Large intestine (tissue), 3 donors: ENCODE measurements around the gene NTN1. TPM values are rescaled to one million over a fixed set of nuclear protein-coding genes. Genes with fewer than 3 reads are reported as not detected.

Experiments
- DNase-seq, 2 donors: peaks; one replicate each; pipeline versions ENCODE4 v3.0.0 to v3.0.0-alpha.2; 2013
- H3K27ac ChIP-seq: one replicate; pipeline ENCODE4 v1.5.1; 2013; ENCODE audit warnings: low read length
- H3K27me3 ChIP-seq: 2 replicates; pipeline ENCODE4 v1.6.1; 2013; ENCODE audit warnings: low read length; ENCODE audit not compliant: control insufficient read depth, insufficient read depth
- H3K36me3 ChIP-seq: 2 replicates; pipeline ENCODE4 v1.6.1; 2013; ENCODE audit warnings: low read length; ENCODE audit not compliant: control insufficient read depth, insufficient read depth
- H3K4me1 ChIP-seq: one replicate; pipeline ENCODE4 v1.6.1; 2013; ENCODE audit warnings: low read length; ENCODE audit not compliant: control insufficient read depth, insufficient read depth
- H3K4me3 ChIP-seq: one replicate; pipeline ENCODE4 v1.5.1; 2013; ENCODE audit warnings: low read length
- H3K9me3 ChIP-seq: one replicate; pipeline ENCODE4 v1.6.1; 2013; ENCODE audit warnings: mild to moderate bottlenecking, low read depth, low read length, moderate library complexity; ENCODE audit not compliant: control insufficient read depth
- WGBS: methylation state at CpG from one replicate; pipeline ENCODE4 v1.1.5; 2013; ENCODE audit warnings: low lambda C conversion rate; ENCODE audit not compliant: insufficient coverage; 5-methylcytosine and 5-hydroxymethylcytosine counted together
- polyA plus RNA-seq: library from polyadenylated mRNA; unstranded; fragments of 120-200 nt; gene quantifications from one replicate; pipeline ENCODE4 v1.2.1, GENCODE V29; 2013

The NTN1 gene
- polyA plus RNA-seq, 1 donor = 11.3 TPM

DNA sequence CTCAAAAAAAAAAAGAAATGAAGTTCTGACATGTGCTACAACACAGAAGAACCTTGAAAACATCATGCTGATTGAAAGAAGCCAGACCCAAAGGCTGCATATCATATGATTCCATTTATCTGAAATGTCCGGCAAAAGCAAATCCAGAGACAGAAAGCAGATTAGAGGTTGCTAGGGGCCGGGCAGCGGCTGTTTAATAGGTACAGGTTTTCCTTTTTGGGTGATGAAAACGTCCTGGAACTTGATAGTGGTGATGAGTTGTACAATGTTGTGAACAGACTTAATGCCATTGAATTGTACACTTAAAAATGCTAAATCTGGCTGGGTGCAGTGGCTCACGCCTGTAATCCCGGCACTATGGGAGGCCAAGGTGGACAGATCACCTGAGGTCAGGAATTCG, 166.5 kb downstream of the NTN1 start:
- Histone ChIP-seq H3K4me3 (no peak overlapping the region), H3K27me3 (no peaks in the 10 kb centered on the region), H3K27ac (no peak overlapping the region), H3K9me3 (peaks cover 4% of the 10 kb centered on the region), H3K4me1 (peaks cover 7% of the 10 kb centered on the region), H3K36me3 (no peaks in the 10 kb centered on the region)
- no peak for DNase-seq
- WGBS = no CpG with 5 or more reads among the region's 7 CpGs

DNA sequence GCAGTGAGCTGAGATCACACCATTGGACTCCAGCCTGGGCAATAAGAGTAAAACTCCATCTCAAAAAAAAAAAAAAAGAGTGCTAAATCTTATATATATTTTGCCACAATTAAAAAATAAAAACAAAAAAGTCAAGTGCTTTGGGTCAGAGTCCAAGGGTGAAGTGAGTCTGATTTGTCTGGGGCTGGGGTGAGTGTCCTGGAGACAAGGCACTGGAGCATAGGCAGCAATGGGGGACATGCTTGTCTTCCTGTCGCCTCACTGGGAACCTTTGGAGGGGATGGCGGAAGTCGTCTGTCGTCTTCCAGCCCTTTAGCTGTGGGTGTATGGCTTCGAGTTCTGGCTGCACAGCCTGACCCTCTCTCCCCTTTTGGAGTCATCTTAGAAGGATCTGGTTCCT, 167.1 kb downstream of the NTN1 start:
- WGBS = no CpG with 5 or more reads among the region's 5 CpGs
- no peak overlapping the region for H3K27ac ChIP-seq
- no peaks in the 10 kb centered on the region for H3K36me3 ChIP-seq
- H3K4me3 ChIP-seq = no peak overlapping the region
- DNase-seq = peak in 1 of 2 donors; percentile 56
- peaks cover 4% of the 10 kb centered on the region for H3K9me3 ChIP-seq
- H3K4me1 ChIP-seq = peaks cover 7% of the 10 kb centered on the region
- H3K27me3 ChIP-seq = no peaks in the 10 kb centered on the region

DNA sequence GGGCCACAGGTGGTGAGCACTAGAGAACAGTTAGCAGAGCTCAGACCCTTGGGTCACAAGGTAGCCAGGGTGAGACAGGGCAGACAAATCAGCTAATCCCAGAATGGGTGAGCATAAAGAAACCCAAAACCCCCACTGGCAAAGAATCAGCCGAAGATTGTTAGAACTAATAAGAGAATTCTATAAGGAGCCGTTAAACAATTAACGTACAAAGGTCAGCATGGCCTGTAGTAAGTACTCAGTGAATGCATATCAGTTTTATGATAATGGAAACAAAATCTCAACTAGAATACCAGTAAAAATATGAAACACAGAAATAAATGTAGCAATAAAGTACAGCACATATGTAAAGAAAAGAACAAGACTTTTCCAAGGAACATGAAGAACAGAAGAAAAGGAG, 168.6 kb downstream of the NTN1 start:
- Histone ChIP-seq H3K27ac (no peak overlapping the region), H3K4me1 (peaks cover 7% of the 10 kb centered on the region), H3K9me3 (peaks cover 4% of the 10 kb centered on the region), H3K27me3 (no peaks in the 10 kb centered on the region), H3K36me3 (no peaks in the 10 kb centered on the region), H3K4me3 (no peak overlapping the region)
- DNase-seq = peak; percentile 23 to 69
- WGBS = no CpG with 5 or more reads among the region's 3 CpGs

DNA sequence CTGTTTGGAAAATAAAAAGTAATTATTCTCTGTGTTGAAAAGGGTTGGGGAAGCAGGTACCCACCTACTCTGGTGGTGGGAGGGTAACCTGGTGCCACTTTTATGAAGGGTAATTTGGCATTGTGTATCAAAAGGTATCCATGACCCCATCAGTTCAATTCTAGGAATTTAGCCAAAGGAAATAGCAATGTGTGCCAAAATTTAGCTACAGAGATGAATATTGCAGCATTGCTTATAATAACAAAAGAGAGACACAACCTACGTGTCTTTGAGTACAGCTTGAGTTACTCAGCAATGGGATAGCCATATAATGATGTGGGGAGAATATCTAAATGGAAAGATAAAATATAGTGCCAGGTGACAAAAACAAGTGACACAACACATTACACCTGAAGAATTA, 170.7 kb downstream of the NTN1 start:
- H3K4me1 ChIP-seq = peaks cover 20% of the 10 kb centered on the region
- WGBS = no CpG with 5 or more reads among the region's 1 CpG
- H3K27me3 ChIP-seq = no peaks in the 10 kb centered on the region
- H3K9me3 ChIP-seq = no peaks in the 10 kb centered on the region
- DNase-seq = no peak
- no peak overlapping the region for H3K4me3 ChIP-seq
- no peak overlapping the region for H3K27ac ChIP-seq
- H3K36me3 ChIP-seq = no peaks in the 10 kb centered on the region

DNA sequence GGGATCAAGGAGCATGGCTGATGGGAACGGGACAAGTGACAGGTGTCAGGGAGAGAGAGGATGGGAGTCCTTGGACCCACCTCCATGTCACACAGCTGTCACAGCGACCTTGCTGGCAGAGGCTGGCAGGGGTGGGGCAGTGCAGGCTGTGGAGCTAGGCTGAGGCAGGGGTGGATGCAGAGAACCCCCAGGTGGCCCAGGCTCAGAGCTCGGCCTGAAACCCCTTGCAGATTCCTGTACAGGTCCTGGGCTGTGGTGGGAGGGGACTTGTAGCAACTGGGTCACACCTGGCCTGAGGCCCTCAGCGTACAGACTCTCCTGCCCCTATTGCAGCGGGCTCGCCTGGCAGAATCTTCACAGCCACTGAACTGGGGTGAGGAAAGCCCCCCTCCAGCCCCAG, 174.1 kb downstream of the NTN1 start:
- no peak for DNase-seq
- H3K27me3 ChIP-seq = no peaks in the 10 kb centered on the region
- no peaks in the 10 kb centered on the region for H3K9me3 ChIP-seq
- H3K36me3 ChIP-seq = no peaks in the 10 kb centered on the region
- H3K27ac ChIP-seq = no peak overlapping the region
- H3K4me1 ChIP-seq = peaks cover 16% of the 10 kb centered on the region
- H3K4me3 ChIP-seq = no peak overlapping the region
- no CpG with 5 or more reads among the region's 6 CpGs for WGBS

DNA sequence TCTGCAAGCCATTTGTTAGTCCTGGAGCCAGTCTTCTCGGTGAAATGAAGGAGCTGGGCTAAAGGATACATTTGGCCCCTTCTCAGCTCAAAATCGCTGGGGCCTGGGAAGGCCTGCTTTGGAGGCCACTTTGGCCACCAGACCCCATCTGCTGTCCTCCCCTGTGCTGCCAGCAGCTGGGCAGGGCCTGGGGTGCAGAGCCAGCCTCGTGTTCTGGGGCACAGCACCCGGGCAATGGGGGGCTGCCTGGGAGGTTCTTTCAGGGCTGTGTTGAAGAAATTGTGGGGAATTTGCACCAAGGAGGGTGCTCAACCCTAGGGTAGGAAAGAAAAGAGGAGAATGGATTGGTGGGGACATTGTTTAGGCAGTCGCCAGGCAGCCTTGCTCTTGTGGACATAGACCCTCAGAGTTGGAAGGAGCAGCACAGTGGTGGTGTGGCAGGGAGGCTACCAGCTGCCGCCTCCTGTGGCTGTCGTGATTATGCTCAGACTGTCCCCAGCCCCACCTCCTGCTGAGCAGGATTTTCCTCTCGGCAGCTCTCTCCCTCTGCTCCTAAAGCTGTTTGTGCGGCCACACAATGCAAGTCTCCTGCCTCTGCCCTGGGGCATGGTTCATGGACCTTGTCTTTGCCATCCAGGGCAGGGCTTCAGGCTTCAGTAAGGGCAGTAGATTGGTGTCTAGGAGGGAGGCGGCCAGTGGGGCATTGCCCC, 174.8 kb downstream of the NTN1 start:
- peaks cover 14% of the 10 kb centered on the region for H3K4me1 ChIP-seq
- peak; percentile 58 to 83 for DNase-seq
- H3K27me3 ChIP-seq = no peaks in the 10 kb centered on the region
- H3K27ac ChIP-seq = peak overlapping the region; percentile 36
- H3K9me3 ChIP-seq = no peaks in the 10 kb centered on the region
- H3K4me3 ChIP-seq = no peak overlapping the region
- H3K36me3 ChIP-seq = no peaks in the 10 kb centered on the region
- WGBS = no CpG with 5 or more reads among the region's 10 CpGs

DNA sequence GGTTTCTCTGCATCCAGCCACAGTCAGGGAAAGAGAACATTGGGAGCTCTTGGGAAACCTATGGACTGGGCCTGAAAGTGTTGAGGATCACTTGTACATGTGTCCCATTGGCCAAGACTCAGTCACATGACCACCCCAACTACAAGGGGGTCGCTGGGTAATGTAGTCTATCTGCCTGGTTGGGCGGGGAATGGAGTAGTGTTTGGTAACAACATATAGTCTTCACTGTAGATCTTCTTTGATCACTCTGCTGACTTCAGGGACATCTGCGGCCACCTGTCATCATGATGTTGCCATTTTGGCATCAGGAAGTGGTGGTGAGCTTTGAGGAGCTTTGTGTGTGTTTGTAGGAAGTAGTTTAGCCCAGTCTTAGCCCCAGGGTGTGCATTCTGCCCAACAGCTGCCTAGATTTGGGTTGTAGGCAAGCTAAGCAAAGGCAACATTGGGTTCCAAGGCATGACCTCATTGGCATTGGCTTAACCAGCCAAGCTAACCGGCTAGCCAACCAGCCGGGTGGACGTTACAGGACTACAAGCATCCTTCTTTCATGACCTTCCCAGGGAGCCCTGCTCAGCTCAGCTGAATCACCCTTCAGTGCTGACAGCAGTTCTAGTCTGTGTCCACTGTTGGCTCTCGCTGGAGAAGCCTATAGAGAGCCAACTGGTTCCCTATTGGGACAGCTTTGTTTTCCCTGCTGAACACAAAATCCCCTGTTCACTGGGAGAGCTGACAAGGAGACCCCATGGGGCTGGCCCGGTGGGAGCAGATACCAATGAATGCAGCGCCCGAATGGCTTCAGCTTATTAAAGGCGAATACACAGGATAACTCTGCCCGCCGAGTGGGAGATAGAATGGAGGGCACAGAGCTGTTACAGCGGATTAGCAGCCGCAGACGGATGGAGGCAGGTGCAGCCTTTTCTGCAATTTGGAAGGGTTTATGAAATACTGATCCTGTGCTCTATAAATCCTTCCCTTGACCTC, 178.6 kb downstream of the NTN1 start:
- H3K4me1 ChIP-seq = peaks cover 14% of the 10 kb centered on the region
- no peaks in the 10 kb centered on the region for H3K9me3 ChIP-seq
- H3K4me3 ChIP-seq = no peak overlapping the region
- WGBS = no CpG with 5 or more reads among the region's 16 CpGs
- H3K36me3 ChIP-seq = no peaks in the 10 kb centered on the region
- no peaks in the 10 kb centered on the region for H3K27me3 ChIP-seq
- no peak for DNase-seq
- H3K27ac ChIP-seq = no peak overlapping the region

DNA sequence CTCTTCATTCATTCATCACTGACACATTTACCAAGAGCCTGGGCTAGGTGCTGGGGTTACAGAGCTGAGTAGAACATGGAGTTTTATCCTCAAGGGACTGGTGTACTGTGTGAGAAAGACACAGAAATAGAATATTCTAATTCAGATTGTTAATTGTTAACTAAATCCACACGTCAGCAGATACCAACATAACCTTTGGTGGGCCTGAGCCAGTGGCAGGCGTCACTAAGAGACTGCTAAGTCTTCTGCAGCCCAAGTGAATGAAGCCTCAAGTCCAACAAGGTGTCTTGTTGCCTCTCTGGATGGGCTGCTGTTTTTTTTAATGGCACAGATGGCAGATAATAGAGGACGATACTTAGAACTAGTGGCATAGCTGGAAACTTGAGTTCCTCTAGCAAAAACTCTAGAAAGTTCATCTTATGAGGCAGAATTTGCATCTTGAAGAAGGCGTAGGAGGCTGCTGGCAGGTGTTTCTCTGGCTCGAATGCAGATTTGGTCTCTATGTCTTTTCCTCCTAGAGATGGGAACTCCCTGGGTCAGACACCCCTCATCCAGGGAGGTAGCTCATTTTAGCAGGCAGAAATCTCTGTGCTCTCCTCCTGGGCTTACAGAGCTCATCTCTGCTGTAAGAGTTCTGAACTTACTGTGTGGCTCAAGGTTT, 179.5 kb downstream of the NTN1 start:
- no peaks in the 10 kb centered on the region for H3K36me3 ChIP-seq
- H3K4me1 ChIP-seq = peaks cover 17% of the 10 kb centered on the region
- no peak for DNase-seq
- H3K27me3 ChIP-seq = no peaks in the 10 kb centered on the region
- H3K27ac ChIP-seq = no peak overlapping the region
- WGBS = no CpG with 5 or more reads among the region's 5 CpGs
- H3K9me3 ChIP-seq = no peaks in the 10 kb centered on the region
- H3K4me3 ChIP-seq = no peak overlapping the region

DNA sequence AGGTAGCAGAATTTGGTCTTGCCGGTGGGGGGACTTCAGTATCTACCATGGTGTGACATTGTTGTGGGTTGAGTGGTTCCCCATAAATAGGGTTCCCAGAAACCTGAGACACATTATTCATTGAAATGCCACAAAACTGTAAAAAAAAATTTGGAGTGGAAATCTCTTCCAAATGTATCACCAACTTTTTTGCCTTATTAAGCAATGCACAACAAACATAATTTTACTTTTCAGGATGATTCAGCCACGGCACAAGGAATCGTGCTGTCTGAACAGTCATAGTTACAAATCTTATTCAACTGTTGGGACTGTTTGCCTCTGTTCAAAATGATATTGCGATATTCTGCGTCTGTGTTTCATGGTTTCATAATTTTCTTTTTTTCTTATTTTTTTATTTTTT, 181.2 kb downstream of the NTN1 start:
- WGBS = 93% methylated on average over 3 of the region's 5 CpGs
- Histone ChIP-seq H3K4me1 (peaks cover 21% of the 10 kb centered on the region), H3K9me3 (no peaks in the 10 kb centered on the region), H3K4me3 (no peak overlapping the region), H3K27me3 (no peaks in the 10 kb centered on the region), H3K27ac (no peak overlapping the region), H3K36me3 (no peaks in the 10 kb centered on the region)
- no peak for DNase-seq

DNA sequence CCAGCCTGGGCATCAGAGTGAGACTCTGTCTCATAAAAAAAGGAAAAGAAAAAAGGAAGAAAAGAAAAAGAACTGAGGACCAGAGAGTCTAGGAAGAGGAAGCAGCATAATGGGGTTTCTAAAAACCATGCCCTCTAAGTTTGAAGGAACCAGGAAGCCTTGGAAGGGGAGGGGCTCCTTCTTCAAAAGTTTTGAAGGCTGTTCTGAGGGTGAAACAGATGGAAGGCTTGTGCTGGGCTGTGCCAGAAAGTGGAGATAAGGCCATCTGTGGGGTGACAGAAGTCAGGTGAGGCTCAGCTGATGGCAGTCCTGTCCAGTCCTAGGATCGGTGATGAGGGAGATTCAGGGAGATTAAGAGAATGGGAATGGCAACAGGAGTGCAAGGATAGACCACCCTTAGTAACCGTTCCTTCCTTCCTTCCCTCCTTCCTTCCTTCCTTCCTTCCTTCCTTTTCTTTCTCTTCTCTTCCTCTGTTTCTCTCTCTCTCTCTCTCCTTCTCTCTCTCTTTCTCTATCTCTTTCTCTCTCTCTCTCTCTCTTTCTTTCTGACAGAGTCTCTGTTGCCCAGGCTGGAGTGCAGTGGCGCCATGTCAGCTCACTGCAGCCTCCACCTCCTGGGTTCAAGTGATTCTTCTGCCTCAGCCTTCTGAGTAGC, 182.6 kb downstream of the NTN1 start:
- Histone ChIP-seq H3K27me3 (no peaks in the 10 kb centered on the region), H3K4me3 (no peak overlapping the region), H3K27ac (no peak overlapping the region), H3K36me3 (no peaks in the 10 kb centered on the region), H3K9me3 (no peaks in the 10 kb centered on the region), H3K4me1 (peaks cover 22% of the 10 kb centered on the region)
- DNase-seq = no peak
- WGBS = 50% methylated on average over 2 of the region's 3 CpGs
